ACC112 (cell line): ENCODE data around the gene PPP4R1.

ENCODE experiments used
- H2AFZ ChIP-seq: fragments of 200-600 bp; sonication (generic); one replicate; pipeline ENCODE4 v1.6.0; 2017; ENCODE audit warnings: antibody characterized with exemption, low read length; ENCODE audit not compliant: unreplicated experiment
- H3K27ac ChIP-seq: fragments of 200-600 bp; sonication (generic); 2 replicates; pipeline ENCODE4 v1.5.1; 2014; ENCODE audit warnings: low read depth, mild to moderate bottlenecking, antibody characterized with exemption, low read length, moderate library complexity
- H3K27me3 ChIP-seq: fragments of 200-600 bp; sonication (generic); 2 replicates; pipeline ENCODE4 v1.6.1; 2014; ENCODE audit warnings: mild to moderate bottlenecking, antibody characterized with exemption, low read length, moderate library complexity, mixed read lengths; ENCODE audit not compliant: insufficient read depth
- H3K36me3 ChIP-seq: fragments of 200-600 bp; sonication (generic); 2 replicates; pipeline ENCODE4 v1.6.1; 2016; ENCODE audit warnings: mild to moderate bottlenecking, antibody characterized with exemption, low read length, moderate library complexity, mixed read lengths; ENCODE audit not compliant: insufficient read depth
- H3K4me1 ChIP-seq: fragments of 200-600 bp; sonication (generic); one replicate; pipeline ENCODE4 v1.6.1; 2016; ENCODE audit warnings: low read length, mixed read lengths; ENCODE audit not compliant: insufficient read depth, unreplicated experiment, control insufficient read depth
- H3K4me3 ChIP-seq: fragments of 200-600 bp; sonication (generic); 2 replicates; pipeline ENCODE4 v1.5.1; 2014; ENCODE audit warnings: mild to moderate bottlenecking, low read depth, low read length
- H3K79me2 ChIP-seq: fragments of 200-600 bp; sonication (generic); one replicate; pipeline ENCODE4 v1.6.0; 2016; ENCODE audit warnings: low read length; ENCODE audit not compliant: control insufficient read depth, unreplicated experiment, insufficient read depth

PPP4R1 gene

DNA sequence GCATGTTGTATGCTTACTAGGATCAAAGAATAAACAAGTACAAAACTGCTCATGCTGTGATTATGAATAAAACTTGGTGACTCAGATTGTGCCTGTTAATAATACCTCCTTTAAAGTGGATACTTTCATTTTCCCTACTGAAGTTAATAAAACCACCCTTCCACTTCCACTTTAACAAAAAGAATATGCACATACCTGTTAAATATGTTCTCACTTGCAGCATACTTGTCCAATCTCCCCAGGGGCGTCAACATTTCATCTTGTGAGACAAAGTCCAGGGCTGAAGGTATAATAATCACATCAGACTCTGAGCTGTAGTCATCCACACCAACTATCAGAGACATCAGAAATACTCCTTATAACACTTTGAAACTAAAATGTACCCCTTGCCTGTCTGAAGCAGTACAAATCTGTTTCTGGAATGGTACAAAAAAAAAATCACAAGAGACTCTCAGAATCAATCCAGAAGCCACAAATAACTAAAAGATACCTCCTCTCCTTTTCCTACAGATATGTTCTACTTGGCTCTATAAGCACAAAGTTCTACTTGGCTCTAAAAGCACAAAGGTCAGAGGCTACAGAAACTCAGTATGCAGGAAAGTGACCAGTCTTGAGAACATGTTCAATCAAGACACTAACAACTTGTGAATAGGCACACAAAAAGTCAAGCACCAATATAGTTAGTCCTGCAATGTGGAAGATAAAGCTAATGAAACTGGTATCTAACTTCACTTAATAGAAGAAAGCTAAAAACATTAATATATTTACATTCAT, 19.3 kb downstream of the PPP4R1 start:
- peaks cover 32% of the 10 kb centered on the region for H3K4me1 ChIP-seq
- peak overlapping the region; percentile 72 for H3K27ac ChIP-seq
- peaks cover 91% of the 10 kb centered on the region for H3K79me2 ChIP-seq
- peak overlapping the region; percentile 72 for H3K4me3 ChIP-seq
- peaks cover 44% of the 10 kb centered on the region for H3K36me3 ChIP-seq
- no peak overlapping the region for H2AFZ ChIP-seq
- H3K27me3 ChIP-seq, result no peaks in the 10 kb centered on the region

DNA sequence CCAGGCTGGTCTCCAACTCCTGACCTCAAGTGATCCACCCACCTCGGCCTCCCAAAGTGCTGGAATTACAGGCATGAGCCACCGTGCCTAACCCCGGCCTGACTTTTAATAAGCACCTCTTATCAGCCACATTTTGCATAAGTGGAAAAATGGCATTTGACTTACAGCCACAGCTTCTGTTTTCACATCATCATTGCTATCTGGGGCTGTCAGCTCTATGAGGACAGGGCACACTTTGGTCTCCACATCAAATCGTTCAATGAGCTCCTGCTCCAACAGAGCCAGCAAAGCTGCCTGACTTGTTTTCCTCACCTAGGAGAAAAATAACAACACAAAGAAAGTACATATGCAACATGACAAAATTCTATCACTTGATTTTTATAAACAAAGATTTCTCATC, 26.4 kb downstream of the PPP4R1 start:
- no peak overlapping the region for H3K27ac ChIP-seq
- peaks cover 59% of the 10 kb centered on the region for H3K36me3 ChIP-seq
- no peak overlapping the region for H2AFZ ChIP-seq
- no peaks in the 10 kb centered on the region for H3K27me3 ChIP-seq
- no peaks in the 10 kb centered on the region for H3K4me1 ChIP-seq
- H3K79me2 ChIP-seq, result peaks cover 59% of the 10 kb centered on the region
- no peak overlapping the region for H3K4me3 ChIP-seq

DNA sequence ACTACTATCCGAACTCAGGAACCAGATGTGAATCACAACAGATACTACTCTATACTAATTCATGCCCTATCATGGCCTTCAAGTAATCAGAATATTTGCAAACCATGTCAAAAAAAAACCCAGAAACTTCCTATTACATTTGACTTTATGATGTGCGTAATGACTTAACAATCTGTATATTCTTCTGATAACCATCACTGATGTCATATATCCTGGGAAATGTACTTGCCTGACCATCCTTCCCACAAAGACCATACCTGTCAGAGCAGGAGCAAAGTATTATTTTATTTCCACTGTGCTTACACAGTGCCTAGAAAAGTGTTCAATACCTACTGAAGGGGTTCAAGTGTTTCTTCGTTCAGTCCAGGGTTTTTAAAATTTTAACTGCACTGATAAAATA, 27.5 kb downstream of the PPP4R1 start:
- no peak overlapping the region for H3K27ac ChIP-seq
- H3K79me2 ChIP-seq, result peaks cover 57% of the 10 kb centered on the region
- no peaks in the 10 kb centered on the region for H3K27me3 ChIP-seq
- no peaks in the 10 kb centered on the region for H3K4me1 ChIP-seq
- H3K4me3 ChIP-seq, result no peak overlapping the region
- no peak overlapping the region for H2AFZ ChIP-seq
- H3K36me3 ChIP-seq, result peaks cover 61% of the 10 kb centered on the region

- H2AFZ ChIP-seq, result no peak overlapping the region
- H3K27me3 ChIP-seq, result no peaks in the 10 kb centered on the region
- no peak overlapping the region for H3K4me3 ChIP-seq
- peaks cover 45% of the 10 kb centered on the region for H3K36me3 ChIP-seq
- H3K27ac ChIP-seq, result no peak overlapping the region
- peaks cover 49% of the 10 kb centered on the region for H3K79me2 ChIP-seq
- H3K4me1 ChIP-seq, result no peaks in the 10 kb centered on the region
Measured at GRCh38 chr18:9581667-9582066, 32.7 kb downstream of the PPP4R1 start.

GRCh38 chr18:9578306-9578705, 36.1 kb downstream of the PPP4R1 start:
- Histone ChIP-seq H3K27ac (no peak overlapping the region), H3K36me3 (peaks cover 50% of the 10 kb centered on the region), H3K27me3 (no peaks in the 10 kb centered on the region), H3K4me3 (no peak overlapping the region), H2AFZ (no peak overlapping the region), H3K79me2 (peaks cover 39% of the 10 kb centered on the region), H3K4me1 (peaks cover 6% of the 10 kb centered on the region)

- no peak overlapping the region for H3K27ac ChIP-seq
- no peaks in the 10 kb centered on the region for H3K27me3 ChIP-seq
- peaks cover 47% of the 10 kb centered on the region for H3K36me3 ChIP-seq
- peaks cover 6% of the 10 kb centered on the region for H3K4me1 ChIP-seq
- no peak overlapping the region for H3K4me3 ChIP-seq
- H2AFZ ChIP-seq, result no peak overlapping the region
- peaks cover 33% of the 10 kb centered on the region for H3K79me2 ChIP-seq
Measured at GRCh38 chr18:9577361-9577760, 37.0 kb downstream of the PPP4R1 start.

GRCh38 chr18:9575558-9575957, 38.8 kb downstream of the PPP4R1 start:
- H3K36me3 ChIP-seq, result peaks cover 47% of the 10 kb centered on the region
- H3K27me3 ChIP-seq, result no peaks in the 10 kb centered on the region
- H3K4me1 ChIP-seq, result peaks cover 6% of the 10 kb centered on the region
- no peak overlapping the region for H3K4me3 ChIP-seq
- H2AFZ ChIP-seq, result no peak overlapping the region
- H3K79me2 ChIP-seq, result peaks cover 19% of the 10 kb centered on the region
- no peak overlapping the region for H3K27ac ChIP-seq

DNA sequence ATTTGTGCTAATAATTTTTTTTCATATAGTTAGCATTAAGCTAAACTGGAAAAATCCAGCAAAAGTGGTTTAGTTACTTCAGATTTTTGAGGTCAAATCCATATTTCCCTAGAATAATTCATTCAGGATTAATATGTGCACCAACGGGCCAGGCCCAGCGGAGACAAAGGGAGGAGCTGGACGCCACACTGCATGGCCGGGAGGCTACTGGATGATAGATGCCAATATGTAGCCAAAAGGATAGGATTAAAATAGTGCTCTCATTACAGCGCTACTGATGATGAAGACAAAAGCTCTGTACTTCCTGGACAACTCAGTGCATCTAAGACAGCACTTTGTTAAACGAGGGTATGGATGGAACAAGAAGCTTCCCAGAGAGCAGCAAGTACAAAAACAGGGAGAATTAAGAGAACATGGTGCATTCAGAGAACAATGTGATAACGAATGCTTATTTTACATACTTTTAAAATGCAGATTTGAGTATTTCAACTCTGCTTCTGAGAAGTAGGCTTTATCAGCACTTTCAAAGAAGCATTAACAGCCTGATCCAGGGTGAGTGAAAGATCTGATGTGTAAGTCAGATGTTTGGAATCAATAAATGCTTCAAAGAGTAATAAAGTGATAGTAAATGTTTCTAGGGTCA, 39.8 kb downstream of the PPP4R1 start:
- Histone ChIP-seq H3K27ac (no peak overlapping the region), H3K27me3 (no peaks in the 10 kb centered on the region), H3K4me1 (peaks cover 6% of the 10 kb centered on the region), H2AFZ (no peak overlapping the region), H3K79me2 (peaks cover 18% of the 10 kb centered on the region), H3K36me3 (peaks cover 56% of the 10 kb centered on the region), H3K4me3 (no peak overlapping the region)

DNA sequence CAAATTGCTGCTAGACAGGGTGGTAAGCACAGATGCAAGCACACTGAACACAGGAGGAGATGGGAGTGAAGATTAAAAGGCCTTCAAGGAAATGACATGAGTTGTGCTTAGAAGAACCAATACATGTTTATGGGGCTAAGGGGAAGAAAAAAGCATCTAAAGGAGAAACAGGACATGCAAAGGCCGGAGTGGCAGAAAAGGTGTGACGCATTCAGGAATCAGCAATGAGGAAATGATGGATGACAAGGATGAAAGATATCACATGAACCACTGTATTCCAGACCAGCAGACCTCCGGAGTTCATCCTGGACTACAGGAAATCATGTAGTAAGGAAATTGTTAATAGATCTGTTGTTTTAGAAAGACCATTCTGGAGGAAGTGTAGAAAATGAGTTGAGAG, 42.8 kb downstream of the PPP4R1 start:
- no peak overlapping the region for H3K27ac ChIP-seq
- H3K36me3 ChIP-seq, result peaks cover 61% of the 10 kb centered on the region
- no peak overlapping the region for H3K4me3 ChIP-seq
- peaks cover 6% of the 10 kb centered on the region for H3K4me1 ChIP-seq
- peaks cover 13% of the 10 kb centered on the region for H3K79me2 ChIP-seq
- H2AFZ ChIP-seq, result no peak overlapping the region
- no peaks in the 10 kb centered on the region for H3K27me3 ChIP-seq

DNA sequence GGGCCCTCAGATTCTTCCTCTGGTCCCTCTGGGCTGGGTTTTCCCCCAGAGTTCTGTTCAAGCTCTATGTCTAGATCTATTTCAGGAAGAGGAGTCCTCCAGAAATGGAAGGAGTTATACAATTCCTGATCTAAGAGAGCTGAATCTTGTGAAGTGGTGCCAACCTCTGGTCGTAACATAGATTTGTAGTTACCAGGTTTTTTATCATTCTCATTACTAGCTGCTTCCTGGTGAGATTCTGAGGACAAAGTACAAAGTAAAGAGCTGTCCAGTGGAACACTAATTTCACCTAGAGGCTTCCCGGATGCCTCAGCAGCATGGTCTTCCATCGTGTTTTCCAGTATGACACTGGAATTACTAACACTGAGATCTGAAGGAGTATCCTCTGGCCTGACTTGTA, 44.1 kb downstream of the PPP4R1 start:
- Histone ChIP-seq H3K36me3 (peaks cover 56% of the 10 kb centered on the region), H3K79me2 (peaks cover 16% of the 10 kb centered on the region), H3K27ac (no peak overlapping the region)

DNA sequence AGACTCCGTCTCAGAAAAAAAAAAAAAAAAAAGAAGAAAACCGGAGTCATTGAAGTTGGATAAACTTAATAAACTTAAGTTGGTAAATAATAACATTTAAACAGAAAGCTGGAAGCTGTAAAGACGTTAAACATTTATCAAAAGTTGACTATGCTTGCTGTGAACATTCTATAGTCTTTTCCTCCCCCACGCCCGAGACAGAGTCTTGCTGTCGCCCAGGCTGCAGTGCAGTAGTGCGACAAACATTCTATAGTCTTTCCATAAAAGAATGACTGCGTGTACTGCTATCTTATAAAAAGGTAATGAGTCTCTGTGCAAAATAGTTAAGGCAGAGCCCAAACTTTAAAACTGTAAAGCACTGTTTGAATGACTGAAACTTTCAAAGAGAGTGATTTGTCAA, 45.2 kb downstream of the PPP4R1 start:
- Histone ChIP-seq H3K4me3 (no peak overlapping the region), H3K27me3 (no peaks in the 10 kb centered on the region), H3K36me3 (peaks cover 46% of the 10 kb centered on the region), H3K79me2 (peaks cover 16% of the 10 kb centered on the region), H2AFZ (no peak overlapping the region), H3K4me1 (no peaks in the 10 kb centered on the region), H3K27ac (no peak overlapping the region)

More for the DNA sequence above, 44.1 kb downstream of the PPP4R1 start:
- Histone ChIP-seq H3K4me3 (no peak overlapping the region), H2AFZ (no peak overlapping the region), H3K4me1 (no peaks in the 10 kb centered on the region), H3K27me3 (no peaks in the 10 kb centered on the region)
